DMS114 treated with DMSO at 0.1 percent for 48 hours (cell line): ENCODE results near the gene PTEN.
A peak's percentile ranks its signal among the peaks of the same experiment; 100 is the strongest.
"Not testable (repeated sequence)": the region's sequence is repeated elsewhere in the genome, so short reads cannot be mapped to it uniquely, and the experiment has no call there.

Experiments used
- DNase-seq: peaks from one replicate; lab custom pipeline; 2025; ENCODE audit not compliant: unreplicated experiment; lab: John Stamatoyannopoulos, UW

Gene PTEN

GRCh38 chr10:87845624-87845998, 17.8 kb upstream of the PTEN start:
- DNase-seq: peak; percentile 58

- peak; percentile 75 for DNase-seq
These were observed 17.4 kb upstream of the PTEN start for GRCh38 chr10:87846023-87846422.

- DNase-seq: not testable (repeated sequence)
These were observed 16.7 kb upstream of the PTEN start for GRCh38 chr10:87846711-87847110.

DNA sequence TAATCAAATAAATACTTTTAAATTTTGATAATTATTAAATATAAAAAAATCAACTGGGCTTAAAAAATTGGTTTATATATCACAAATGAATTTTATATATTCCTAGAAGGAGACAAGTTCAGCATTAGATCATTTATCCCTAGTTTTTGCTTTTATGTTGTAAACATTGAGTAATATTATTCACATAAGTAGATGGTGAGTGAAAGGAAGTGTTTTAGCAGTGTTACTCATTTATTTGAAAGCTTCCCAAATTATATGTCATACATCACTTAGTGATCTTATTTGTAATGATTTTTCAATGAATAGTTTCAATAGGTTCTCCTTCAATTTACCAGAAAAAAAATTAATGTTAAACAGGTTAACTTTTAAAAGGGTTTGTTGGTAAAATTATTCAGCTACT, 15.9 kb upstream of the PTEN start:
- DNase-seq: no peak

GRCh38 chr10:87849001-87849400, 14.4 kb upstream of the PTEN start:
- no peak for DNase-seq

DNA sequence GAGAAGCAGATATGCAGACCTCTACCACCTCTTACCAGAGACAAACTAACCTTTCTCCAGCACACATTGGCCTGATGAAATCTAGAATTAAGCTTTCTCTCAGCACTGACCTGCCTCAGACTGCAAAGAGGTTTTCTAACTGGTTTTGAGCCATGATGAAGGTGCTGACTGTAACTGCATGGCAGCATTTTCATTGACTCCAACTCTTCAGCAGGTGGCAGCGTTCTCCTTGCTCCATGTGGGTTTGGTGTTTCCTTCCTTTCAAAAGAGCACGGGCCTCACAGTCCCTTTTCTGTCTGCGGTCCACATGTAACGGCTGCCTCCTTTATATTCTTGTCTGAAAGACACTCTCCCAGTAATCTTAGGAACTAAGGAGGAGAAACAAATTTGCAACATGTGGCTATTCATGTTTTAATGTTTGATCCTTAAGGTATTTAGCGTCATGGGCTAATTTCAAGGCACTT, 12.7 kb upstream of the PTEN start:
- DNase-seq: peak; percentile 81

DNA sequence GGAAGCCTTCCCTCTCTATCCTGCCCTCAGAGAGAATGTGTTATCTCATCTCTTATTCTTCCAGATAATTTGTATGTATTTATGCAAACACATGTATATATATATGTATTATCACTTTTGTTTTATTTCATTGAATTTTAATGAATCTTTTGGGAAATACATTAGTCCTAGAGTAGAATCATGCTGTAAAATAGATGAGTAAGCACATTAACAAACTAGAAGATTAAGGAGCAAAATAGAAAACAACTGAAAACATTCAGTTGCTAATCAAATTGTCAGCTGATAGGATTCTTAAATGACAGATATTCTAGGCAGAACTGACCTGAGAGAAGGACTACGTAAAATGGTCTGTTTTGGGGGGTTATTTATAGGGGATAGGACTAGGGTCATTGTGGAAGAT, 11.3 kb upstream of the PTEN start:
- no peak for DNase-seq

DNA sequence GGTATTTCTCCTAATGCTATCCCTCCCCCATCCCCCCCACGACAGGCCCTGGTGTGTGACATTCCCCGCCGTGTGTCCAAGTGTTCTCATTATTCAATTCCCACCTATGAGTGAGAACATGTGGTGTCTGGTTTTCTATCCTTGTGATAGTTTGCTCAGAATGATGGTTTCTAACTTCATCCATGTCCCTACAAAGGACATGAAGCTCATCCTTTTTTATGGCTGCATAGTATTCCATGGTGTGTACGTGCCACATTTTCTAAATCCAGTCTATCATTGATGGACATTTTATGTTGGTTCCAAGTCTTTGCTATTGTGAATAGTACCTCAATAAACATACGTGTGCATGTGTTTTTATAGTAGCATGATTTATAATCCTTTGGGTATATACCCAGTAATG, 8.2 kb upstream of the PTEN start:
- DNase-seq: not testable (repeated sequence)

GRCh38 chr10:87855665-87856064, 7.8 kb upstream of the PTEN start:
- not testable (repeated sequence) for DNase-seq

DNA sequence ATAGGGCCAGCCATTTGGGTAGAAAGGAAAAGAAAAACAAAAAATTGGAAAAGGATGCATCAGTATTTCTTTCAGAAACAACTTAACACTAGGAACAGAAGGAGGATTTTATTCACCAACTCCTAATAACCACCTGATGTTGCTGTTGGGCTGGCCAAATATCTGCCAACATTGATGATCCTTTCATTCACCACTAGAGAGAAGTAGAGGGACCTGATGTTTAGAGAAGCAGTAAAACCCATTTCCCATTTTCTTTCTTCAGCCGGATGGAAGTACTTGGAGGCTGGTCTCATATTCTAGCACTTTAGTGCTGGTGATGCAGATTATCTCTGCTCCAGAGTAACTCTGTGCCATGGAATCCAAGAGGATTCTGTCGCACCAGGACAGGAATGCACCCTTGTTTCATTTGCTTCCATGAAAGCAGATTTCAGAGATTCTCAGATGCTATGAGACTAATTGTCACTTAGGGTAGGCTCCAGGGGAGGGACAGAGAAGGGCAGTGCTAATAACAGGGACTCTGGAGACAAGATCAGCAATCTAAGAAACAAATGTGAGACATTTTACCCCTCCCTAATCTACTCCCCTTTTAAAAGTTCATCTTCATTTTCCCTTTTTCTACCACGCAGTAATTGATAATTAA, 3.1 kb upstream of the PTEN start:
- peak; percentile 81 for DNase-seq

GRCh38 chr10:87860816-87861403, 2.5 kb upstream of the PTEN start:
- no peak for DNase-seq

DNA sequence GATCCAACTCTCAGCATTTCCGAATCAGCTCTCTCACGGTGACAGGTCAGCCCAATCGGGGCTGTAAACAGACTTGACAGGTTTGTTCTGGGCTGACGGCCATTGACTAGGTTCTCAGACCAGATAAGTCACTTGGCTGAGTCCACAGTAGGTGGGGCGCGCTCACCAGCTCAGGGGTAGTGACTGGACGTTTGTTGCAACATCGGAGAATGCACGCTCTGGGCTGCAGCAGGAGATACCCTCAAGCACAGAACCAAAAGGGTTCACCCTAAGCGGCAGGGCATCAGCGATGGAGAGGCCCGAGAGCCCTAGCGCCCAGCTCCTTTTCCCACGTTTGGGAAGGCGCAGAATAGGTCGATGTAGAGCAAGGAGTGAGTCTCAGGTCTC, 1.9 kb upstream of the PTEN start:
- no peak for DNase-seq

- DNase-seq: peak; percentile 96
These were observed 1.3 kb upstream of the PTEN start for GRCh38 chr10:87861953-87862678.

DNA sequence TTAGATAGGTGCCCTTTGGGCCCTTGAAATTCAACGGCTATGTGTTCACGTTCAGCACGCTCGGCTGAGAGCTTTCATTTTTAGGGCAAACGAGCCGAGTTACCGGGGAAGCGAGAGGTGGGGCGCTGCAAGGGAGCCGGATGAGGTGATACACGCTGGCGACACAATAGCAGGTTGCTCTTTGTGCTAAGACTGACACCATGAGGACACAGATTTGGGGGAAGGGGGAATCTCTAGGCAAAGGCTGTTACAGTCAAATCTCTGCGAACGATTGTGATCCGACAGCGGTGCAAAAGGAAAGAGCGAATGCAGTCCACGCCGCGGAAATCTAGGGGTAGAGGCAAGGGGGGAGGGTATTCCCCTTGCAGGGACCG, 759 bp upstream of the PTEN start:
- no peak for DNase-seq

DNA sequence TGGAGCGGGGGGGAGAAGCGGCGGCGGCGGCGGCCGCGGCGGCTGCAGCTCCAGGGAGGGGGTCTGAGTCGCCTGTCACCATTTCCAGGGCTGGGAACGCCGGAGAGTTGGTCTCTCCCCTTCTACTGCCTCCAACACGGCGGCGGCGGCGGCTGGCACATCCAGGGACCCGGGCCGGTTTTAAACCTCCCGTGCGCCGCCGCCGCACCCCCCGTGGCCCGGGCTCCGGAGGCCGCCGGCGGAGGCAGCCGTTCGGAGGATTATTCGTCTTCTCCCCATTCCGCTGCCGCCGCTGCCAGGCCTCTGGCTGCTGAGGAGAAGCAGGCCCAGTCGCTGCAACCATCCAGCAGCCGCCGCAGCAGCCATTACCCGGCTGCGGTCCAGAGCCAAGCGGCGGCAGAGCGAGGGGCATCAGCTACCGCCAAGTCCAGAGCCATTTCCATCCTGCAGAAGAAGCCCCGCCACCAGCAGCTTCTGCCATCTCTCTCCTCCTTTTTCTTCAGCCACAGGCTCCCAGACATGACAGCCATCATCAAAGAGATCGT, 598 bp downstream of the PTEN start:
- DNase-seq: not testable (repeated sequence)

DNA sequence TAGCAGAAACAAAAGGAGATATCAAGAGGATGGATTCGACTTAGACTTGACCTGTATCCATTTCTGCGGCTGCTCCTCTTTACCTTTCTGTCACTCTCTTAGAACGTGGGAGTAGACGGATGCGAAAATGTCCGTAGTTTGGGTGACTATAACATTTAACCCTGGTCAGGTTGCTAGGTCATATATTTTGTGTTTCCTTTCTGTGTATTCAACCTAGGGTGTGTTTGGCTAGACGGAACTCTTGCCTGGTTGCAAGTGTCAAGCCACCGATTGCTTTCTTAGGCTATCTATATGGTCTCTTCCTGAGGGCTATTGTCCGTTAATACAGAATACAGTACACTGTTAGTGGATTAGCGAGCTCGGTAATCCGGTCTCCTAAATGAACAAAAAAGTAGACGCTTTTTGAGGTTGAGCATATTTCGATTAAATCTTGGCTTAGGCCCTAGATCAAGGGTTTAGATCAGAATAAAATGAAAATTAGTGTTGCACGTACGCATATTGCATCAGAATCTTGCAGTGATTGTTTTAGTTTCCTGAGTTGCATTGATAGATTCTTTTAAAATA, 1.2 kb downstream of the PTEN start:
- no peak for DNase-seq

DNA sequence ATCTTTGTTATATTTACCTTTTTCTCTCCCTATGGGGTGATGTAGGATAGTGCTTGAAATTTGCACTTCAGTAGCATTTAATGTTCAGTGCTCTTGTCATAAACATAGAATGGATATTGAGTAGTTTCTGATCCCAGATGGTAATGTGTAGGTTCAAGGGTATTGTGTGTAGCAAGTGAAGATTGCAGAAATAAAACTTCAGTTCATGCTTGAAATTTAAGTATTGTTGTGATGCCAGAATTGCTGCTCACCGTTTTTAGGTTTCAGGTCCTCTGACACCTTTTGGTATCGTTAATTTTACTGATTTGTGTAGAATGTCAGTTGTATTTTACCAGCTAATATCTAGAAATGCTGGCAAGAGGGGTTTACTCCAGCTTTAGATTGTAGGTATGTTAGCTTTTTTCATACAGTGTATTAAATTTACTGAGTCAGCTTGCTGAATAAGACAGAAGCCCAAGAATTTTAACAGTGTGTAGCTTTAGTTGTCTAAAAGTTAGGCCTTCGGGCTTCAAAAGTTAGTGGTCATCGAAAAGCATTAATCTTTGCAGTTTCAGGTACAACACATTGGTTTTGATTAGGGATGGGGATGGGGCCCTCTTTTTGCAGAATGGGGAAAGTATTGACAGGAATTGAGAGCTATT, 1.9 kb downstream of the PTEN start:
- DNase-seq: no peak

DNA sequence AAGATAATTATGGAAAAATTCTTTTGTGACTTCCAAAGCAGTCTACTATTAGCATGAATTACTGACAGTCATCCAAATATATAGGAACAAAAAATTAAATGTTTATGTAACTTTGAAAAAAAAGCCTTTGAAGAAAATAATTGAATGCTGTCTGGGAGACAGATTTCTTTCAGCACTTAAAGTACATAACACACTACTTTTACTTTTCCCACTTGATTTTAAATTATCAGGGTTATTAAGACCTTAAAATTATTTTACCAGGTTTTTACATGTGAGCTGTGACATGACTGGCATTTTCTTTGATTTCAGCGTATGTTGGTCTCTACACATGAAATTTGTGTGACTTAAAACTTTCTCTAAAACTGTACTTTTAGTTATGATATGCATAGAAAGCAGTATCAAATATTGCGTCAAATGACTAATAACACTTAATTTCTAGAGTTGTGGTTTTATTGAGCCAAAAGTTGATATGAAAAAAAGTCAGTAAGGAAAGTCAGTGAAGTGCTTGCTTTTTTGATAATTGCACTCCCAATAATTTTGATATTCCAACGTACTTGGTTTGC, 3.1 kb downstream of the PTEN start:
- no peak for DNase-seq

- DNase-seq: no peak
These were observed 4.0 kb downstream of the PTEN start for GRCh38 chr10:87867453-87867852.

DNA sequence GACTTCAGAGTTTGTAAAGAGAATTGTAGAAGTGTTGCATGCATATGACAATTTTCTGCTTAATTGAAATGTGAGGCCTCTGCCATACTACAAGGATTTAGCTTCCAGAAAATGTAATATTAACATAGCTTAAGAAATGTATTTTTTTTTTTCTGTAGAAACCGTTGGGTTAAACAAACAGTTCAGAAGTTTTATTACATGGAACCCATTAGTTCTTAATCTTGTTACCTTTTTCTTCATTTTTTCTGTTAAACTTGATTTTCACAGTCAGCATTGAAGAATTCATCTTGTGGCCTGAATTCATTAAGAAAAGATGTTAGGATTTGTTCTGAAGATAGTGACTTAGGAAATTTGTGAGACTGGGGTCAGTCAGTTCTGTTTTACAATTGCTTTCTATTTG, 4.9 kb downstream of the PTEN start:
- DNase-seq: no peak

DNA sequence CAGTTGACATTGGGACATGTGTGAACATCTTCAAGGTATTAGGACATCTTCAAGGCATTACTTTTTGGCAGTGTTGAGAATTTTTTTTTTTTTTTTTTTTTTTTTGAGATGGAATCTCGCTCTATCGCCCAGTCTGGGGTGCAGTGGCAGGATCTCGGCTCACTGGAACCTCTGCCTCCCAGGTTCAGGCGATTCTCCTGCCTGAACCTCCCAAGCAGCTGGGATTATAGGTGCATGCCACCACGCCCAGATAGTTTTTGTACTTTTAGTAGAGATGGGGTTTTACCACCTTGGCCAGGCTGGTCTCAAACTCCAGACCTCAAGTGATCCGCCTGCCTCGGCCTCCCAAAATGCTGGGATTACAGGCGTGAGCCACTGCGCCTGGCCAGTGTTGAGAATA, 5.7 kb downstream of the PTEN start:
- not testable (repeated sequence) for DNase-seq
